ENCODE data around the gene CALU.

CALU gene

DNA sequence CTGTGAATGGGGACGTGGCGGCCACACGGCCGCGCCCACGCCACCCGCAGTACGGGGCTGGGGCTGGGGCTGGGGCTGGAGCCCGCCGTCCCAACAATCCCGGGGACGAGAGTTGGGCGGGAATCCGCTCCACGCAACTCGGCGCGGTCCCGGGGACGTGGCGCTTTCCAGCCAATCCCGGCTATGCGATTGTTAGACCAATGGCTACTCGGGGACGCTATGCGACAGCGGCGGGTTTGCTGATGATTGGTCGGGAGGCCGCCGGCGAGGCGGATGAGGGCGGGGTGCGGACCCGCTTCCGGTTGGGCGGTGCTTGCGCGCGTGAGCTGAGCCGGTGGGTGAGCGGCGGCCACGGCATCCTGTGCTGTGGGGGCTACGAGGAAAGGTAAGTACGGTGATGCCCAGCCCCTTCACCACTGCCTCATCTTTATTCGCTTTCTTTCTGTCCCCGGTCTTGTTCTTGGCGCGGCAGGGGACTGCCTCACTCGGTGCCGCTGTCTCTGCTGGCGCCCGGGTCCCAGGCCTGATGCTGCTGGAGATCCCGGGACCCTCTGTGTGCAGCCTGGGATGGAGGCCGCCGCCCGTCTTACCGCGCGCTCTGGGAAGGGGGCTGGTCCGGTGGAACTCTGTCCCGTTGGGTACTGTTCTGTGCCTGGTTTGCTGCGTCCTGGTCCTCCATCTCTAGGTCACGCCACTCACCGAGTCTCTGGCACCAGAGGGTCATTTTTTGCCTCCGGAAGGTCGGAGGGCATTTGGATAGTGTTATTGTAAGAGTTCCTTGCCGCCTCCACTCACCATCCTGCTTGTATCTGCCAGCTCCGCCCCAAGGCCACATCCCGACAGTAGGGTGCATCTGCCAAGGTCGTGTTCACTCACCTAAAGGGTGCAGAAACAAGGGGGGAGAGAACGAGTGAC lies at the start of gene CALU:
CALU (plus strand) TSS at position 312 of the 915 bp plus-strand sequence. CDS start 9,225 bp downstream, outside the sequence.
- peak; percentile 90 to 92 for DNase-seq

DNA sequence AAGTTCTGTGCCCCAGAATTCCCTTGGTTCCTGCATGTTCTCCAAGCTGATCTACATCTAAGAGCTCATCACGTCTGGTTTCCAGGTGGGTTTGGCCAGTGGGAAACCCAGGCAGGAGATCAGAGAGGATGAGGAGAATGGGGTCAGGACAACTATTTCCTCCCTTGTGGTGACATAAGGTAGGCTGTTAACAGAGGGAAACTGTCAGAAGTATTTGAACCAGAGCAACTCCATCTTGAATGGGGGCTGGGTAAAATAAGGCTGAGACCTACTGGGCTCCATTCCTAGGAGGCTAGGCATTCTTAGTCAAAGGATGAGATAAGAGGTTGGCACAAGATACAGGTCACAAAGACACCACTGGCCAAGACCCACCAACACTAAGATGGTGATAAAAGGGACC lies 47.9 kb upstream of the CALU start:
- DNase-seq, result no peak

- DNase-seq, result no peak
Observed at GRCh38 chr7:128692623-128693270, 46.4 kb upstream of the CALU start.

- DNase-seq, result no peak
Observed at GRCh38 chr7:128693373-128694015, 45.7 kb upstream of the CALU start.

- no peak for DNase-seq
Observed at GRCh38 chr7:128694738-128695137, 44.4 kb upstream of the CALU start.

DNA sequence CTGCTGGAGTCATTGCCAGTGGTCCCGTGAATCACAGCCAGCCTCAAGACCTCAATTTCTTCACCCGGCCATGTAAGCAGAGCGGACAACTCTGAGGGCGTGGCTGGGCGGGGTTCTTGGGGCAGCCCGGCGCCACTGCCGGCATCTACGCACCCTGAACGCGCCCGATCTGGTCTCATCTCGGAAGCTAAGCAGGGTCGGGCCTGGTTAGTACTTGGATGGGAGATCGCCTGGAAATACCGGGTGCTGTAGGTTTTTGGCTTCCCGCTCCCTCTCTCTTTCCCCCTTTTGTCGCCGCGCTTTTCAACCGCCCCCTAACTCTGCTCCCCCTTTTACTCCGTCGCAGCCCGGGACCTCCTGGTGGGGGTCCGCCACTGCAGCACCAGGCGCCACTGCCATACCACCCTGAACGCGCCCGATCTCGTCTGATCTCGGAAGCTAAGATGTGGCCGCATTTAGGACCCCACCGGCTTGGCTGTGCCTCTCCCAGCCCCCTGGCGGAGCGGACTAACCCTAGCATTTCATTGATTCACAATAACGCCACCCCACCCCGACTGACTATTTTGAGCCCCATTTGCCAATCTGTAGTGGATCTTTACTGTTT lies 41.8 kb upstream of the CALU start:
- peak in 1 of 2 experiments; percentile 30 for DNase-seq

DNA sequence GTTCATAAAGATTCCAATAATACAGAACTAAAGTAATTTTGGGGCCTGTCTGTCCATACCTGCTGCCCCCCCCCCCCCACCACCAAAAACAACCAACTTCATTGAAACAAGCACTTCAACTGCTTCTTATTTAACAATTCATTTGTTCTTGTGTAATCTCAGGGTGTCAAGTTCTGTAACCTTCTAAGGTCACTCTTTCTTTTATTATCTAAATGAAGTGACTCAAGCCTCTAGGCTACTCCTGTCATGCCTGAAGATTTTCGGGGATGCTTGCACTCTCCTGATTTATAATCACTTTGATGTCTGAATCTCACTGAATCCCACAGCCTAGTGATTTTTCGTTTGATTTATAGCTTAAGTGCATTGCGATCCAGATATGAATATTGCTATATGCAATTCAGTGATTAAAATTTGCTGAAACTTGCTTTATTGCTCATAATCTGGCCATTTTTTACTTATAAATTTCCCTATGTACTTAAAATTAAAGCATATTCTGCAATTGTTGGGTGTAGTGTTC lies 39.9 kb upstream of the CALU start:
- DNase-seq, result no peak

GRCh38 chr7:128699895-128700294 lies 39.3 kb upstream of the CALU start:
- no peak for DNase-seq

GRCh38 chr7:128701062-128701785 lies 37.9 kb upstream of the CALU start:
- no peak for DNase-seq

DNA sequence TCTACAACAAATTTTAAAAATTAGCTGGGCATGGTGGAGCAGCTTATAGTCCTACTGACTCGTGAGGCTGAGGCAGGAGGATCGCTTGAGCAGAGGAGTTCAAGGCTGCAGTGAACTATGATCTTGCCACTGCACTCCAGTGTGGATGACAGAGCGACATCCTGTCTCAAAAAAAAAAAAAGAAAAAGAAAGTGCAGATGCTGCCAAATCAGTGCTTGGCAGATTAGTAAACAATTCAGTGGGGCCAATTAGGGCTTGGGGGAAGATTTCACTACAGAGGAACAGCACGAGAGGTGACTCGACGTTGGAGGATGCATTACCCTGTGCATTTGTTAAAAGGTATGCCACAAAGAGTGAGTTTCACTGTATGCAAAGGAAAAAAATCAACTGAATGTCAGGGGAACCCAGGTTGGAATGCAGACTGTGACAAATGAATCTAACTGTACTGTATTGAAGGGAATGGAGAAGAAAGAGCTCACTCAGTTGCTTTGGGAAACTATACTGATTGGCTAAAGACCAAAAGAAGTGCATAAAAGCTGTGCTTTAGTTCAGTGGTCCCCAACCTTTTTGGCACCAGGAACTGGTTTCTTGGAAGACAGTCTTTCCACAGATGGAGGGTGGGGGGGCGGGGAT lies 35.4 kb upstream of the CALU start:
- DNase-seq, result no peak

DNA sequence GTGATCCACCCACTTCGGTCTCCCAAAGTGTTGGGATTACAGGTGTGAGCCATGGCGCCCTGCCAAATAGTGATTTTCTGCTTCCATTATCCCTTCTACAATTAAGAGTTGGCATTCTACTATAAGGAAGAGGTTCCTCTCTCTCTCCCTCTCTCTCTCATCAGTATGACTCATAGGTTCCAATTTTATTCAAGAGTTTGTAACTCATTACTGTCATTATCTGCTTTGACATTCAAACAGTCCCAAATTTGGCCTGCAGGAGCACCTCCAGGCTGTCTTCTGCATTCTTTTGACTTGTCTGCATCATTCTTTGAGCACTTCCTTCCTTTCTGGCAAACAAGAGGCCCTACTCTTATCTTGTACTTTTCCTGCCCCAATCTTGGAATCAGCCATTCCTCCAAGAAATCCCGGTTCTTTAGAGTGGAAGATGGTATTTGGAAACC lies 33.2 kb upstream of the CALU start:
- DNase-seq, result no peak

DNA sequence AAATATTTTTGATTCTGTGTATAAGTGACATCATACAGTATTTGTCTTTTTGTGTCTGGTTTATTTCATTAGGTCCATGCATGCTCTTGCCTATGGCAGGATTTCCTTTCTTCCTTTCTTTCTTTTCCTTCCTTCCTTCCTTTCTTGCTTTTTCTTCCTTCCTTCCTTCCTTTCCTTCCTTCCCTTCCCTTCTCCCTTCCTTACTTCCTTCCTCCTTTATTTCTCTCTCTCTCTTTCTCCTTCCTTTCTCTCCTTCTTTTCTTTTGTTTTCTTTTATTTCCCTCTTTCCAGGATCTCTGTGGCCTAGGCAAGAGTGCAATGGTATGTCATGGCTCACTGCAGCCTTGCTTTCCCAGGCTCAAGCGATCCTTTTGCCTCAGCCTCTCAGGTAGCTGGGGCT lies 31.4 kb upstream of the CALU start:
- no peak for DNase-seq

DNA sequence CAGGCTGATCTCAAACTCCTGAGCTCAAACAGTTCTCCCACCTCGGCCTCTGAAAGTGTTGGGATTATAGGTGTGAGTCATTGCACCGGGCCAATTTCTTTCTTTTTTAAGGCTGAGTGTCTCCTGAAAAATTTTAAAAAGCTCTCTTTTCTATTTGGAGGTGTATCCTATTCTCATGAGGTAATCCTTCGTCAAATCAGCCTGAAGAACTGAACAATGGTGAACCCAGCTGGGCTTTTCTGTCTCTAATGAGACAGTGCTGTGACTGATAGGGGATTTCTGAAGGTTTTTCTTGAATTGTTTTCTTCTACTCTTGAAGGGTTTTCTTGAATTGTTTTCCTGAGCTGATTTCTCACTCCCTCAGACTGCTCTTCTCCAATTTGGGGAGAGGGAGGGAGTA lies 30.9 kb upstream of the CALU start:
- DNase-seq, result no peak

DNA sequence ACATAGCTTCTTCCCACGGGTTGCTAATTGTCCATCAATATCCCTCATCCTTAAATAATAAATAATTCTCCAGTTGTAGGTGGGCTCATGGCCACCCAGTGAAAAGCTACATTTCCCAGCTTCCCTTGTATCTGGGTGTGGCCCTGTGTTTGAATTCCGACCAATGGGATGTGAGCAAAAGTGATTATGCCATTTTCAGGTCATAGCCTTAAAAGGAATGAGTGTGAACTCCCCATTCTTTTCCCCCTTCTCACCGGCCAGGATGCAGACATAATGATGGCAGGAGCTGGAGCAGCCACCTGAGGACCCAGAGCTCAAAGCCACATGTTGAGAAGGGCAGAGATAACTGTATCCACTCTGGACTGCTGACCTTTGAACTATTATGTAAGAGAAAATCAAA lies 30.3 kb upstream of the CALU start:
- DNase-seq, result no peak

- no peak for DNase-seq
Observed at GRCh38 chr7:128710481-128710880, 28.7 kb upstream of the CALU start.

DNA sequence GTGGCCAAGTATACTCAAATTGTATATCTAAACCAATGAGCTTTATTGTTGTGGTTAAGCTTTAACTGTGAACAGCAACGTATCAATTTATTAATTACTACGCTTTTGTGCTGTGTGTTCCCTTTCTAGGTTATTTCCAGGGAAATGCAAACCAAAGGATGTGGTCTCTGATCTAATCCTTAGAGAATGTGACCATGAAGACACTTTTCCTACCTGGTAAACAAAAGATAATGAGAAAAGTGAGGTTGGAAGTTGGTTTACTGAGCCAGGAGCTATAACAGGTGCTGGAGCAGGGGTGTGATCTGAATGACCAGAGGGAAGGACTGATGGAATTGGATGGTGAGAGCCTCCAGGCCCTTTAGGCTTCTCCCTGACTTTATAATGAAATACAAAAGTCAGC lies 25.4 kb upstream of the CALU start:
- DNase-seq, result no peak

DNA sequence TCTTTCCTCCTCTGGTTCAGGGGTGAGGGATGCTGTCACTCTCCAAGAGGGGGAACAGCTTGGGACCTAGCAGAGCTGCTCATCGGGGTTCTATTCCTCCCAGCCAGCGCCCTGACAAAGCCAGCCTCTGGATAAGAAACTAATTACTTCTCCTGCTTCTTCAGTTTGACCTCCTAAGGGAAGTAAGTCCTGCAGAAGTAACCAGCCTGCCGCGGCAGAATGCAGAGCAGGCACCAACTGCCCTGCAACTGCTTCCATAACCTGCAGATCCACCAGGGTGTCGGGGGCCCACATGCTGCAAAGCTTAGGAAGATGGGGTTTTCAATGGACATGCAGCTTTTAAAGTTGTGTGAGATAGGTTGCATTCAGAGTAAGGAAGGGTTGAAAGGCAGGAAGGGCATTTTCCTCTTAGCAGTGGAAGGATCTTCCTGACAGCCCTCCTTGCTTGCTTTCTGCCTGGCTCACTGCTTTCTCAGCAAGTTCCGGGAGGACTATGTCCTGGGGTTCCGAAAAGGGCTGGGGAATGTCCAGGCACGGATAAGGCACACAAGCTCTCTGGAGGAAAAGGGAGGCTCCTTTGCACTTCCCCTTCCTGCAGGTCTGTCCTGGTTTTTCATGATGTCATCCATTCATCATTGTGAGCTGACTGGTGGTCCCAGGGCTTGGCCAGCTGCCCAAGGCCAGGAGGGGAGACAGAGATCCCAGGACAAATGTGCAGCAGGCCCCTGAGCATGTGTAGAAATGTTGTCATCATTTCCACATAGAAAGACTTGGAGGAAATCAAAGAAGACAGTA lies 24.3 kb upstream of the CALU start:
- no peak for DNase-seq

GRCh38 chr7:128718967-128719642 lies 20.1 kb upstream of the CALU start:
- DNase-seq, result no peak

DNA sequence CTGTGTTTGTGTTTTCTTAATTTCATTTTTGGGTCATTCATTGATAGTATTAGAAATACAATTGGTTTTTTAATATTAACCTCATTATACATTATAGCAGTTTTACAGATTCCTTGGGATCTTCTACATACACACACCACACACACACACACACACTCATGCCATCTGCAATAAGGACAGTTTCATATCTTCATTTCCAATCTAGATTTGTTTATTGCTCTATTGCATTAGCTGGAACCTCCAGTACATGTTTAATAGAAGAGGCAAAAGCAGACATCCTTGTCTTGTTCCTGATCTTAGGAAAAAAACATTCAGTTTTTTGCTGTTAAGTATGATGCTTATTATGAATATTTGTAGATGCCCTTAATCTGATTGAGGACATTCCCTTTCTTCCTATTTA lies 17.8 kb upstream of the CALU start:
- DNase-seq, result no peak

GRCh38 chr7:128724743-128725142 lies 14.4 kb upstream of the CALU start:
- DNase-seq, result no peak
